Iris pigment epithelial cell (primary cell): Measurements from ENCODE around the gene MAN1A1.
"Not testable (repeated sequence)": the region's sequence is repeated elsewhere in the genome, so short reads cannot be mapped to it uniquely, and the experiment has no call there.

Experiments
- DNase-seq: peaks from one replicate; pipeline ENCODE4 v3.0.0-alpha.2; 2011; ENCODE audit warnings: low read depth

The MAN1A1 gene

GRCh38 chr6:119349361-119350201, at the start of gene MAN1A1:
Gene MAN1A1 (minus strand): TSS chr6:119349761. CDS start chr6:119349065, 696 bp downstream.
- DNase-seq: peak; percentile 62

- DNase-seq: no peak
Observed at GRCh38 chr6:119395192-119395591, 45.6 kb upstream of the MAN1A1 start.

- peak; percentile 6 for DNase-seq
Observed at GRCh38 chr6:119390247-119390793, 40.8 kb upstream of the MAN1A1 start.

GRCh38 chr6:119385994-119386393, 36.4 kb upstream of the MAN1A1 start:
- no peak for DNase-seq

GRCh38 chr6:119384444-119384843, 34.9 kb upstream of the MAN1A1 start:
- no peak for DNase-seq

GRCh38 chr6:119379809-119380208, 30.2 kb upstream of the MAN1A1 start:
- no peak for DNase-seq

GRCh38 chr6:119377043-119377442, 27.5 kb upstream of the MAN1A1 start:
- DNase-seq: not testable (repeated sequence)

- no peak for DNase-seq
Observed at GRCh38 chr6:119370080-119370479, 20.5 kb upstream of the MAN1A1 start.

- no peak for DNase-seq
Observed at GRCh38 chr6:119368921-119369320, 19.4 kb upstream of the MAN1A1 start.

GRCh38 chr6:119361209-119361608, 11.6 kb upstream of the MAN1A1 start:
- no peak for DNase-seq

GRCh38 chr6:119360262-119360915, 10.8 kb upstream of the MAN1A1 start:
- DNase-seq: no peak

- DNase-seq: no peak
Observed at GRCh38 chr6:119355890-119356289, 6.3 kb upstream of the MAN1A1 start.

GRCh38 chr6:119355157-119355556, 5.6 kb upstream of the MAN1A1 start:
- no peak for DNase-seq

- no peak for DNase-seq
Observed at GRCh38 chr6:119353696-119354095, 4.1 kb upstream of the MAN1A1 start.

- no peak for DNase-seq
Observed at GRCh38 chr6:119352001-119352400, 2.4 kb upstream of the MAN1A1 start.

- DNase-seq: peak; percentile 44
Observed at GRCh38 chr6:119350952-119351372, 1.4 kb upstream of the MAN1A1 start.

- DNase-seq: peak; percentile 81
Observed at GRCh38 chr6:119350202-119350951, 816 bp upstream of the MAN1A1 start.

GRCh38 chr6:119348748-119349360, 707 bp downstream of the MAN1A1 start:
- DNase-seq: peak; percentile 21

- DNase-seq: no peak
Observed at GRCh38 chr6:119348096-119348747, 1.3 kb downstream of the MAN1A1 start.

- no peak for DNase-seq
Observed at GRCh38 chr6:119347466-119348095, 2.0 kb downstream of the MAN1A1 start.

GRCh38 chr6:119346936-119347335, 2.6 kb downstream of the MAN1A1 start:
- DNase-seq: no peak
